WI38 (cell line): Measurements from ENCODE around the gene HCFC1.

ENCODE experiments used
- H3K4me3 ChIP-seq: 2 replicates; pipeline ENCODE4 v1.5.1; 2011; ENCODE audit warnings: low read depth, mild to moderate bottlenecking, control low read depth, low read length
- CTCF ChIP-seq: IDR thresholded peaks from 2 replicates; pipeline ENCODE4 v1.5.1; 2012; ENCODE audit warnings: low read depth, mild to moderate bottlenecking, control low read depth, low read length

The HCFC1 gene

DNA sequence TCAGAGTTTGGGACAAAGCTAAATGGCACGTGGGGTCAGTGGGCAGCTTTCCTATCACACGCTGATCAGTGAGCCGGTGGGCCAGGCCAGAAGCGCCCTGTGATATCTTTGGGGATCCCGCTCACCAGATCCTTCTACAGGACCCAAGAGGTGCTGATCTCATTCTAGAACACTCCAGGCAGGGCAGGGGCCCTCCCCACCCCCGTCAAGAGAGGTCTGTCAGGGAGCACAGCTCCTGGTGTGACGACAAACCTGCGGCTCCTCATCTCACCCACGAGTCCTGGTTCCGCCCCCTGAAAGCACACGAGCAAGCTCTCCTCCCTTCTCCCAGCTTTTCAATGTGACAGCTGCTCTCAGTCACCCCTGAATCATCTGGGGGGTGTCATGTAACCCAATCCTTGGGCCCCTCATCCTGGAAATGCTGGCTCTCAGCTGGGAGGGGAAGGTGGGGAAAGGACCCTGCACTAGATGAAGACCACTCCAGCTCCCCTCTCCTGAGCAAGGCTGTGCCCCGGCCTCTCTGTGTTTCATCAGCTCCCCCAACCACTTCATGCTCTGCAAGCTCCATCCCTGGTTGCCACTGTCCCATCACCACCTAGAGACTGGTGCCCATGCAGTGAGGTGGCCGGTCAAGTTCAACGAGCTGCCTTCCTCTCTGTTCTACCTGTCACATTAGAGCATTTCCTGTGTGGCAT lies 4.6 kb downstream of the HCFC1 start:
- H3K4me3 ChIP-seq = no peak overlapping the region
- TF ChIP-seq CTCF = no peak

DNA sequence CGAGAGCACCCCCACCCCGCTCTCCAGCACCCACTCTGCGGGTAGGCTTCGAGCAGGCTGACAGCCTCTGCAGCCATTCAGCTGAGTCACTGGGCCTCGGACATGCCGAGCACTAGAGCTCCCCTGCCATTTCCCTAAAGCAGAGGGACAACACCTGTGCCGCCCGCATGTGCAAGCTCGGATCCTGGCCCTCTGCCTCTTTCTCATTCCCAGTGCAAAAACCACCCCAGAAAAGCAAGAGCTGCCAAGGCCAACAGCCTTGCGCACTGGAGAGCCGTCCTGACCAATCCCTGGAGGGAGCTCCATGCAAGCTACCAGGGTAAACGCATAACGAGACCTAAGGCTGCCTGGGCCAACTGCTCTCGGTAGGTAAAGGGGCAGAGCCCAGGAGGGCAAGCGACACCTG lies 5.3 kb downstream of the HCFC1 start:
- no peak for TF ChIP-seq CTCF
- H3K4me3 ChIP-seq = no peak overlapping the region

GRCh38 chrX:153965406-153965805 lies 6.2 kb downstream of the HCFC1 start:
- TF ChIP-seq CTCF = no peak
- no peak overlapping the region for H3K4me3 ChIP-seq

GRCh38 chrX:153964105-153964504 lies 7.5 kb downstream of the HCFC1 start:
- TF ChIP-seq CTCF = no peak
- no peak overlapping the region for H3K4me3 ChIP-seq

DNA sequence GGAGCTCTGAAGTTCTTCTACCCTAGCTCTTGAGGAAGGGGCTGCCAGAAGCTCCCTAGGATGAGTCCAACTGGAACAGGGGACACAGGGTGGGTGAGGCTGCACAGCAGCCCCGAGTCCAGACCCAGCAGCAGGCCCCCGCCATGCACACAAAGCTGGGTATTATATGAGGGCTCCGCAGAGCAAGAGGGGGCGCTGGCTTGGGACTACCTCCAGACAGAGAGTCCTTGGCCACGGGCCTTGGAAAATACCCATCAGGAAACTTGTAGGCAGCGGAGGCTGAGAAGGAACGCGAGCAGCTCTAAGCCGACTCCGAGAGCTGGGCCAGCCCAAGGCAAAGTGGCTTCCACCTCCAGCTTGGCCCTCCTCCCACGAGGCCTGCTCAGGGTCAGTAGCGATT lies 8.1 kb downstream of the HCFC1 start:
- H3K4me3 ChIP-seq = no peak overlapping the region
- TF ChIP-seq CTCF = no peak

DNA sequence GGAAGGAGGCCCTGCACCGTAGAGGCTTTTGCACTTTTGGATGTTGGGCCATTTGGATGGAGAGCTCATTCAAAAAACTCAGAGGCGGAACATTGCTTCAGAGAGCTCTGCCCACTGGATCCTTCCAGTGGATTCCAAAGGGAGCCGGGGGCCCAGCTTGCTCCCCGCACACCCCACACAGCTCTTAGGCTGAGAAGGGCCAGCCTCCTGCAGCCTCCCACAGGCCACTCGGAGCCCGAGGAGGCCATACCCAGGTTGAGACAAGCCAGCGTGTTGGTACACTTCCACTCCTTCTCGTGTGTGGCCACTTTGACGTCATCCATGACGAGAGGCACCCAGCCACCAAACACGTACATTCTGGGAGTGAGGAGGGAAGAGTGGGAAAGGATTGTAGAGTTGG lies 10.3 kb downstream of the HCFC1 start:
- TF ChIP-seq CTCF = no peak
- H3K4me3 ChIP-seq = no peak overlapping the region

DNA sequence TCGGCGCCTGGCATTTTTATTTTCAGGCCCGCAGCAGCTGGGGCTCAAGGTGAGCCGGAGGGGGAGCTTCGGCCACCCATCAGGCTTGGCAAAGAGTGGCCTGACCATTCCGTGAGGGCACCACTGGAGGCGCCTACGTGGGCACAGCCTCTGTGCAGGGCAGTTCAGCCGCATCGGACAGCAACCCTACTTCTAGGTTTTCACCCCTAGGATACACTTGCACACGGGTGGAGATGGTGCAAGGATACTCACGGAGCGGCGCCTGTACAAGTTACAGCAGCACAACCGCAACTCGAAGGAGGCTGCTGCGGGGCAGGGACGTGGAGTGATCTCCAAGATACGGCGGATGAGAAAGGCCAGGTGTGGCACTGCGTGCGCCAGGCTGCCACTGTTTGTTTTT lies 10.8 kb downstream of the HCFC1 start:
- no peak for TF ChIP-seq CTCF
- H3K4me3 ChIP-seq = no peak overlapping the region
